ENCODE measurements around the gene SMAD4.
"Not testable (repeated sequence)": the region's sequence is repeated elsewhere in the genome, so short reads cannot be mapped to it uniquely, and the experiment has no call there.

SMAD4 gene

GRCh38 chr18:51119561-51119960 lies 89.5 kb downstream of the SMAD4 start:
- H2AFZ ChIP-seq (ENCODE audit: low read length); H3K9ac ChIP-seq (ENCODE audit: low read depth, low read length, poor library complexity, severe bottlenecking); H3K4me1 ChIP-seq (ENCODE audit: insufficient read depth, low read length, poor library complexity, severe bottlenecking); H3K36me3 ChIP-seq (ENCODE audit: insufficient read depth, low read length); H3K9me2 ChIP-seq (replicated peaks; ENCODE audit: low read depth, low read length); H3K9me3 ChIP-seq (ENCODE audit: insufficient read depth, low read depth, low read length); H3K27me3 ChIP-seq (ENCODE audit: insufficient read depth, low read length, poor library complexity, severe bottlenecking); H3K4me3 ChIP-seq (ENCODE audit: low read length, poor library complexity, severe bottlenecking); H3K4me2 ChIP-seq (ENCODE audit: low read depth, low read length, poor library complexity, severe bottlenecking); H3F3A ChIP-seq (ENCODE audit: low read depth); H4K20me1 ChIP-seq (ENCODE audit: insufficient read depth, low read length, poor library complexity, severe bottlenecking); H3K79me2 ChIP-seq (ENCODE audit: insufficient read depth, low read length): not testable (repeated sequence)

- H3K79me2 ChIP-seq (ENCODE audit: insufficient read depth, low read length); H3K9me3 ChIP-seq (ENCODE audit: insufficient read depth, low read depth, low read length); H3F3A ChIP-seq (ENCODE audit: low read depth); H3K9ac ChIP-seq (ENCODE audit: low read depth, low read length, poor library complexity, severe bottlenecking); H3K9me2 ChIP-seq (replicated peaks; ENCODE audit: low read depth, low read length); H4K20me1 ChIP-seq (ENCODE audit: insufficient read depth, low read length, poor library complexity, severe bottlenecking); H3K27me3 ChIP-seq (ENCODE audit: insufficient read depth, low read length, poor library complexity, severe bottlenecking); H2AFZ ChIP-seq (ENCODE audit: low read length); H3K4me2 ChIP-seq (ENCODE audit: low read depth, low read length, poor library complexity, severe bottlenecking); H3K4me3 ChIP-seq (ENCODE audit: low read length, poor library complexity, severe bottlenecking); H3K4me1 ChIP-seq (ENCODE audit: insufficient read depth, low read length, poor library complexity, severe bottlenecking); H3K36me3 ChIP-seq (ENCODE audit: insufficient read depth, low read length): not testable (repeated sequence)
Measured at GRCh38 chr18:51119976-51120375, 90.0 kb downstream of the SMAD4 start.

DNA sequence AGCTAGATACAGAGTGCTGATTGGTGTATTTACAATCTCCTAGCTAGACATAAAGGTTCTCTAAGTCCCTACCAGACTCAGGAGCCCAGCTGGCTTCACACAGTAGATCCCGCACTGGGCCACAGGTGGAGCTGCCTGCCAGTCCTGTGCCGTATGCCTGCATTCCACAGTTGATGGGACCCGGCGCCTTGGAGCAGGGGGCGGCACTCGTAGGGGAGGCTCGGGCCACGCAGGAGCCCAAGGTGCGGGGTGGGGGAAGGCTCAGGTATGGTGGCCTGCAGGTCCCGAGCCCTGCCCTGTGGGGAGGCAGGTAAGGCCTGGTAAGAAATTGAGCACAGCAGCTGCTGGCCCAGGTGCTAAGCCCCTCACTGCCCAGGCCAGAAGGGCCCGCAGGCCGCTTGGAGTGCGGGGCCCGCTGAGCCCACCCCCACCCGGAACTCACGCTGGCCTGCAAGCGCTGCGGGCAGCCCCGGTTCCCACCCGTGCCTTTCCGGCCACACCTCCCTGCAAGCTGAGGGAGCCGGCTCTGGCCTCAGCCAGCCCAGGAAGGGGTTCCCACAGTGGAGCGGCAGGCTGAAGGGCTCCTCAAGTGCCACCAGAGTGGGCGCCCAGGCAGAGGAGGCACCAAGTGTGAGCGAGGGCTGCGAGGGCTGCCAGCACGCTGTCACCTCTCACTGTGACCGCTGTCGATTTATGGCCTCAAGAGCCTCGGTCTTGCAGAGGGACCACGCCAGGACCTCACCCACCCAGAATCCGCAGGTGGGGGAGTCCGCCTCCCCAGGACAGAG lies 91.0 kb downstream of the SMAD4 start:
- Histone ChIP-seq H3K79me2 (ENCODE audit: insufficient read depth, low read length) (no peaks in the 10 kb centered on the region), H3K9ac (ENCODE audit: low read depth, low read length, poor library complexity, severe bottlenecking) (no peak overlapping the region), H3K4me3 (ENCODE audit: low read length, poor library complexity, severe bottlenecking) (no peak overlapping the region), H2AFZ (ENCODE audit: low read length) (no peak overlapping the region), H3K4me1 (ENCODE audit: insufficient read depth, low read length, poor library complexity, severe bottlenecking) (no peaks in the 10 kb centered on the region), H3K9me3 (ENCODE audit: insufficient read depth, low read depth, low read length) (no peaks in the 10 kb centered on the region), H3K27me3 (ENCODE audit: insufficient read depth, low read length, poor library complexity, severe bottlenecking) (no peaks in the 10 kb centered on the region), H3K4me2 (ENCODE audit: low read depth, low read length, poor library complexity, severe bottlenecking) (no peak overlapping the region), H3K9me2 (replicated peaks; ENCODE audit: low read depth, low read length) (no peaks in the 10 kb centered on the region), H4K20me1 (ENCODE audit: insufficient read depth, low read length, poor library complexity, severe bottlenecking) (no peaks in the 10 kb centered on the region), H3K36me3 (ENCODE audit: insufficient read depth, low read length) (no peaks in the 10 kb centered on the region), H3F3A (ENCODE audit: low read depth) (no peaks in the 10 kb centered on the region)
- TF ChIP-seq CTCF (conservative IDR thresholded peaks at IDR 0.05; ENCODE audit: low read length) (no peak), EZH2phosphoT487 (IDR thresholded peaks at IDR 0.05; ENCODE audit: borderline replicate concordance) (no peak)

- no peaks in the 10 kb centered on the region for H3K9me2 ChIP-seq (replicated peaks; ENCODE audit: low read depth, low read length)
- no peak overlapping the region for H3K4me3 ChIP-seq (ENCODE audit: low read length, poor library complexity, severe bottlenecking)
- no peaks in the 10 kb centered on the region for H3K9me3 ChIP-seq (ENCODE audit: insufficient read depth, low read depth, low read length)
- H3K4me1 ChIP-seq (ENCODE audit: insufficient read depth, low read length, poor library complexity, severe bottlenecking): no peaks in the 10 kb centered on the region
- no peak overlapping the region for H3K9ac ChIP-seq (ENCODE audit: low read depth, low read length, poor library complexity, severe bottlenecking)
- no peak overlapping the region for H2AFZ ChIP-seq (ENCODE audit: low read length)
- no peaks in the 10 kb centered on the region for H4K20me1 ChIP-seq (ENCODE audit: insufficient read depth, low read length, poor library complexity, severe bottlenecking)
- H3K79me2 ChIP-seq (ENCODE audit: insufficient read depth, low read length): no peaks in the 10 kb centered on the region
- TF ChIP-seq EZH2phosphoT487 (IDR thresholded peaks at IDR 0.05; ENCODE audit: borderline replicate concordance): no peak
- no peak for TF ChIP-seq CTCF (conservative IDR thresholded peaks at IDR 0.05; ENCODE audit: low read length)
- no peaks in the 10 kb centered on the region for H3K27me3 ChIP-seq (ENCODE audit: insufficient read depth, low read length, poor library complexity, severe bottlenecking)
- no peaks in the 10 kb centered on the region for H3F3A ChIP-seq (ENCODE audit: low read depth)
- H3K4me2 ChIP-seq (ENCODE audit: low read depth, low read length, poor library complexity, severe bottlenecking): no peak overlapping the region
- no peaks in the 10 kb centered on the region for H3K36me3 ChIP-seq (ENCODE audit: insufficient read depth, low read length)
Measured at GRCh38 chr18:51121597-51121857, 91.5 kb downstream of the SMAD4 start.
